ENCODE data around the gene LASP1NB.

DNA sequence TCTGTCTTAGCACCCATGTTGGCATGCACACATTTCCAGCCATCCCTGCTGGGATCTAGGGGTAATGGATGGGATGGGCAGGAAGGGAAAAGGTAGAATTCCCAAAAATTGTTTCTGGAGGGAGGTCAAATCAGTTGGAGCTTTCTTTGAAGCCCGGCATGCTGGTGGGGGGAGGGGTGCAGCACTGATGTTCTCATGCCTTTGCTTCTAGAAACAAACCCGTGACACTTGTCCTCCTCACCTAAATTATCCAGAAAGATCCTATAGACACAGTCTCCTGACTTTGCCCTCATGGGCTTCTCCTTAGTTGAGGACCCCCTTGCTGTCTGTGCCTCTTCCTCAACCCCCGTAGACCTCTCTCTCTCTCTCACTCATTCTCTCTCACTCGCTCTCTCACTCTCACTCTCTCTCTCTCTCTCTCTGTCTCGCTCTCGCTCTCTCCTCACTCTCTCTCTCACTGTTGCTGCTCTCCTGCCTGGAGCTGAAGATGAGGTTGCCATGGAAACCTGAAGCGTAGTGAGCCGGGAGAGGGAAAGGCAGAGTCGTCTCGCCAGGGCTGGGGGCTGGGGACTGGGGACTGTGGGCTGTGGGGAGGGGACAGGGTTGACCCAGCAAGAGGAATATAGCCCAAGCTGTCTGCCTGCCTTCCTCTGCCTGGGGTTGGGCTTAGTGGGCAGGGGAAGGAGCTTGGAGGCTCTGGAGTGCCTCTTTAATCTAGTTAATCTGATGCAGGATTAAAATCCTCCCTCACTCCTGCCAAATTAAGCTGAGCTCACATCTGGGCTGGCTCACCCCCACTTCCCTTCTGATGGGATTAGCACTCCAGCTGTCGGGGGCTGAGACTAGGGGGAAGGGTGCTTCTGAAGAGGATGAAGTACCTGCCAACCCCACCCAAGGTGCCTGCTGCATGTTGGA lies 39.4 kb upstream of the LASP1NB start:
- TF ChIP-seq, protein P1, sequence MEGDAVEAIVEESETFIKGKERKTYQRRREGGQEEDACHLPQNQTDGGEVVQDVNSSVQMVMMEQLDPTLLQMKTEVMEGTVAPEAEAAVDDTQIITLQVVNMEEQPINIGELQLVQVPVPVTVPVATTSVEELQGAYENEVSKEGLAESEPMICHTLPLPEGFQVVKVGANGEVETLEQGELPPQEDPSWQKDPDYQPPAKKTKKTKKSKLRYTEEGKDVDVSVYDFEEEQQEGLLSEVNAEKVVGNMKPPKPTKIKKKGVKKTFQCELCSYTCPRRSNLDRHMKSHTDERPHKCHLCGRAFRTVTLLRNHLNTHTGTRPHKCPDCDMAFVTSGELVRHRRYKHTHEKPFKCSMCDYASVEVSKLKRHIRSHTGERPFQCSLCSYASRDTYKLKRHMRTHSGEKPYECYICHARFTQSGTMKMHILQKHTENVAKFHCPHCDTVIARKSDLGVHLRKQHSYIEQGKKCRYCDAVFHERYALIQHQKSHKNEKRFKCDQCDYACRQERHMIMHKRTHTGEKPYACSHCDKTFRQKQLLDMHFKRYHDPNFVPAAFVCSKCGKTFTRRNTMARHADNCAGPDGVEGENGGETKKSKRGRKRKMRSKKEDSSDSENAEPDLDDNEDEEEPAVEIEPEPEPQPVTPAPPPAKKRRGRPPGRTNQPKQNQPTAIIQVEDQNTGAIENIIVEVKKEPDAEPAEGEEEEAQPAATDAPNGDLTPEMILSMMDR (IDR thresholded peaks at IDR 0.05), result peak in 2 of 6 experiments; percentile 14 to 34
- TF ChIP-seq POLR2A (IDR thresholded peaks at IDR 0.05), result no peak
